ENCODE results near the gene GOLM1.
"Not testable (repeated sequence)": the region's sequence is repeated elsewhere in the genome, so short reads cannot be mapped to it uniquely, and the experiment has no call there.

Gene GOLM1, protein sequence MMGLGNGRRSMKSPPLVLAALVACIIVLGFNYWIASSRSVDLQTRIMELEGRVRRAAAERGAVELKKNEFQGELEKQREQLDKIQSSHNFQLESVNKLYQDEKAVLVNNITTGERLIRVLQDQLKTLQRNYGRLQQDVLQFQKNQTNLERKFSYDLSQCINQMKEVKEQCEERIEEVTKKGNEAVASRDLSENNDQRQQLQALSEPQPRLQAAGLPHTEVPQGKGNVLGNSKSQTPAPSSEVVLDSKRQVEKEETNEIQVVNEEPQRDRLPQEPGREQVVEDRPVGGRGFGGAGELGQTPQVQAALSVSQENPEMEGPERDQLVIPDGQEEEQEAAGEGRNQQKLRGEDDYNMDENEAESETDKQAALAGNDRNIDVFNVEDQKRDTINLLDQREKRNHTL

DNA sequence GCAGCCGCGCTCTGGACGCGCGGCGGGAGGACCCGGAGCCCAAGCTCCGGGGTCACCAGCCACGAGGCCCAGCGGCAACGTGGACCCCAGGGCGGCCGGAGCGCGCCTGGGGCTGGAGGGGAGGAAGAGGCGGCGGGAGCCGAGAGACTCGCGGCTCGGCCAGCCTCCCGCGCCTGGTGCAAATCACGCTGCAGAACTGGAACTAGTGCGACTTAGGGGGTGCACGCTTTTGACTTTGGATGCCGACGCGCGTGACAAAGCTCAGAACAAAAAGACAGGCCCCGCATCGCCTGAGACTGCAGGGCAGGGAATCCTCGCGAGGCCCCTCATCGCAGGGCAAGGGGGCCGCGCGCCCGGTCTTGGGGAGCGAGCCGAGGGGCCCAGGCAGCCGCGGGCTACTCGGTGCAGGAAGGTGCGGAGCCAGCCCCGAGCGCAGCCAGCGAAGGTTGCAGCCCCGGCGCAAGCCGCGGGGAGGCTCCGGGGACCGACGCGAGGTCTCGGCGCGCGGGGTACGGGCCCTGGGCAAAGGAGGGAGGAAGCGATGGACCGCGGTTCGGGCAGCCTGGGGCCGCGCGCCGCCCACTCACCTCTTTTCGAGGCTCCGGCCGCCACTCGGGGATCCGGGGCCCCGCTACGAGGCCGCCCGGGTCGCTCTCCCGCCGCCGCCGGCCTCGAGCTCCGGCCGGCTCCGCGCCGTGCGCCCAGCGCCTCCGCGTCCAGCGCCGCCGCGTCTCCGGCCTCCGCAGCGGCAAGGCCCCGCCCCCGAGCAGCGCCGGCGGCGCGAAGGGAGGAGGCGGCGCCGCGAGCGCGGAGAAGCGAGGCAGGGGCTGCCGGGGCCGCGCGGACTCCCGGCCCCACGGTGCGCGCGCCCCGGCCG, at the start of gene GOLM1:
GOLM1 (minus strand) TSS at position 735 of the 877 bp plus-strand sequence. CDS start 20,238 bp downstream, outside the sequence.
- DNase-seq: no peak

DNA sequence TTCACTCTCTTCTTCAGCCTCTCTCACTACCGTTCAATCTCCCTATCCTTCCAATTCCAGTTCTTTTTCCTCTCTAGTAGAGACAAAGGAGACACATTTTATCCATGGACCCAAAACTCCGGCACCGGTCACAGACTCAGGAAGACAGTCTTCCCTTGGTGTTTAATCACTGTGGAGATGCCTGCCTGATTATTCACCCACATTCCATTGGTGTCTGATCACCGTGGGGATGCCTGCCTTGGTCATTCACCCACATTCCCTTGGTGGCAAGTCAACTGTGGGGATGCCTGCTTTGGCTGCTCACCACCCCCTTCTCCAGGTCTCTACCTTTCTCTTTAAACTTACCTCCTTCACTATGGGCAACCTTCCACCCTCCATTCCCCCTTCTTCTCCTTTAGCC, 47.3 kb upstream of the GOLM1 start:
- DNase-seq: not testable (repeated sequence)

DNA sequence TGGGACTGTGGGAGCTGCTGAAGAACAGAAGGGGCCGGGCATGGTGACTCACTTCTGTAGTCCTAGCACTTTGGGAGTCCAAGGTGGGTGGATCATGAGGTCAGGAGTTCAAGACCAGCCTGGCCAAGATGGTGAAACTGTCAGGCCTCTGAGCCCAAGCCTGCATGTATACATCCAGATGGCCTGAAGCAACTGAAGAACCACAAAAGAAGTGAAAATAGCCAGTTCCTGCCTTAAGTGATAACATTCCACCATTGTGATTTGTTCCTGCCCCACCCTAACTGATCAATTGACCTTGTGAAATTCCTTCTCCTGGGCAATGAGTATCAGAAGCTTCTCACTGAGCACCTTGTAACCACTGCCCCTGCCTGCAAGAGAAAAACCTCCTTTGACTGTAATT, 46.6 kb upstream of the GOLM1 start:
- DNase-seq: not testable (repeated sequence)

DNA sequence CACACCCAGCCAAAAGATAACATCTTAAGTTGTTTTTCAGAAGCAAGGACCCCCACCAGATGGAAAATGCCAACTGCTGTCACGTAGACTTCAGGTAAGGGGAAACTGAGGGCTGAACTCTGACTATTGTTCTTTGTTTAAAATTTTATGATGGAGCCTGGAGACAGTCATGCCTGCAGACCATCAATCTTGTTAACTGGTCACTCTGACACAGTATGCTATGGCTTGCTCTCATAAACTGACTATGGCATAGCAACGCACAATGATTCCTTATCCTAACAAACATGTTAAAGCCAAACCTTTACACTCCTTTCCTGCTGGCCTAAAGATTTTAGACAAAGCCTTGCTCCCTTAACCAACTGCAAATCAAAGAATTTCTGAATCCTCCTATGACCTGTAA, 43.6 kb upstream of the GOLM1 start:
- no peak for DNase-seq

DNA sequence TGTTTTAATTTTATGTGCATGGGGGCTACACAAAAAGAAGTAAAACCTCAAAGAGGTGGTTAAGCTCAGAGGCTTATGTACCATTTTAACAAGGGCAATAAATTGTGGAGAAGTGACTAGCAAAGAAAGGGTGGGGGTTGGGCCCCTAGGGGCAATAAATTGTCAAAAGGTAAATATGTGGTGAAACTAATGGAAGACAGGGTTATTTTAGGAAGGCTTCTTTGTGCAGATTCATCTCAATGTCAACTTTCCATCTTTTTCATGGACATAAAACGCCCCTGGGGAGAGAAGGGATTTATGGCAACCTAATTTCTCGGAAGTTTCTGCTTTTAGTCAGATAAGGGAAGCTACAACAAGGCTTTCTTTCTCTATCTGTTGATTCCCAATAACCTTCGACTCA, 42.5 kb upstream of the GOLM1 start:
- no peak for DNase-seq

DNA sequence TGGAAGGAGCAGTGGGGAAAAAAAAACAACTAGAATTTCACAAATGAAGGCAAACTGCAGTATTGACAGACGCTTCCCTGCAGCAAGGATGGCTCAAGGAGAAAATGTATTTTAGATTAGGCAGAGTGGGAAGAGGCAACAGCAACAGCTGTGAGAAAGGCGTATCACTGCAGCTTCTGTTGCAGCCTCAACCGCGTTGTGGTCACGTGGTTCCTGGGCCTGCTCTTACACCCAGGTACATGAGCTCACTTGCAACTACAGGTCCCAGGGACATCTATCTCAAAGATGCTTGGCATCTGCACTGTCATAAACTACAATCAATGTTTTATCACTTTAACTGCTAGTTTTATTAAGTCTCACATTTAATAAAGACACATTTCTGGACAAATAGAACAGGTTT, 36.0 kb upstream of the GOLM1 start:
- DNase-seq: no peak

DNA sequence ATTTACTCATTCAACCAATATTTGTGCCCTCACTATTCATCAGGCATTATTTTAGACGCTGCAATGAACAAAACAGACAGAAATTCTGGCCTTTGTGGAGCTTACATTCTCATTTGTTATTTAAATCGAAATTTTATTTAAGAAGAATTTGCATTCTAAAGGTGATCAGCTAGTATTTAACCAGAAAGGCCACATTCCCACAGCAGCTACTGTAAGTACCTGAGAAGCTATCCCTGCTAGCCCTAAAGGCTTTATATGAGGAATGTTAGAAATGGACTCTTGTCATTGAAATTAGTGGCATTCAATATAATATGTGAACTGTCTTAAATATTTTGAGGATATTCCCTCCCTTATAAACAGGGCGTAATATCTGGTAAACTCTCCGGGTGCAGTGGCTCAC, 35.0 kb upstream of the GOLM1 start:
- no peak for DNase-seq

DNA sequence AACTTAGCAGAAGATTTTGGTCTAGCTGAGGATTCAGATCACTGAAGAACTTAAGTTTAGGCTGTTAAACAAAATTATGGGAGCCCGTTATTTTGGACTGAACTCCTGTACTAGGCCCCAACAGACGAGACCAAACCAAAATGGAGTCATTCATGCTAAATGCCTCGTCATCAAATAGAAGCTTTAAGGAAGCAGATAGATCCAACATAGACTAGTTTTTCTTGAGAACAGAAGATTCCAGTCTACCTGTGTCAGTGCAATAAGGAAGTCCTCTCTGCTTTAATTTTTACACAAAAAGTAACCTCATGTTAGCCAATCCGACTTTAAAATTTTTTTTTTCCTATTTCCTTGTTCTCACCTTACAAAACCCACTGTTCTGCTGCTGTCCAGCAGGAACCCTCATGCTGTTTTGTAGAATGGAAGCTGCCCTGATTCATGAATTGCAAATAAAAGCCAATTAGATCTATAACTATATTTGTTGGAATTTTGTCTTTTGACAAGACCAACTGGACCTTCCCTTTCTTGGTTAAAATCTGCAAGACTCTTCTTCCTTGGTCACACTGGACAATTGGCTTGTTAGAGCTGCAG, 29.0 kb upstream of the GOLM1 start:
- DNase-seq: no peak

DNA sequence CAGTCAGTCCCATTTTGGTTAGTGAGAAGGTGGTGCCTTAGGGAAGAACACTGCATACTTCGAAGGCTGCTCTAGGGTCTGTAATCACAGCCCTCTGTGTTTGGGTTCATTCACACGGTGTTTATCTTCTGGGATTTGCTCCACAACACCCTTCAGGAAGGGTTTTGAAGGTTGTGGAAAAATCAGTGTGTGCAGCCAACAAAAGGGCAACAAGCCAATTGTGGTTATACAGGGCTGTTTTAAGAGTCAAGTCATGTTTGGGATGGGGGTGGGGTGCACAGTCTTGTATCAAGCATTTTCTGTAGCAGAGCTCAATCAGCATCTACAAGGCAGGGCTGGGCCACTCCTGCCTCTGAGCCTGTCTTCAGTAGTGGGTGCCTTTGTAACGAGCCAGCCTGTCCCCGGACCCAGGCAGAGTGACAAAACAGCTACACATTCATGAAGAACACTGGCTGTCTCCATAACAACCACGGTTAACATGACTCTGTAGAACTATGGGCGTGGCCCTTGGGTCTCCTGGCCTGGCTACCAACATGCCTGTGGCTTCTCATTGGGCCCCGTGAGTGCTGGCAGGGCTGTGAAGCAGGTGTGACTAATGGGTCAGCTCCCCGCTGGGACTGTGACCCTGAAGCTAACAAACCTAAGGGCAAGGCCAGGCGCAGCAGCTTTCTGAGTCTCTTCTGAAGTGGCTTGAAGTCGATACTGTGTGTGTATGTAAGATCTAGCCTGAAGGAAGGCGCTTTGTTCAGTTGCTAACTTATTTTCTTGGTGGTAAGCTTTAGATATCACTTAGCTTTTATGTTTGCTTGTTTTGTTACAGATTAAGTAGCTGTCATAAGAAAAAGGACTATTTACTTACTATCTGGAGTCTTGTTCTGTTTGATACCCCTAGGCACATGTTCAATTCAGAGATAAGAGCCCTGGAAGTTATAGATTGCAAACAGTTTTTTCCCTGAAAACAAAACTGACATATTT, 27.9 kb upstream of the GOLM1 start:
- DNase-seq: peak; percentile 31

DNA sequence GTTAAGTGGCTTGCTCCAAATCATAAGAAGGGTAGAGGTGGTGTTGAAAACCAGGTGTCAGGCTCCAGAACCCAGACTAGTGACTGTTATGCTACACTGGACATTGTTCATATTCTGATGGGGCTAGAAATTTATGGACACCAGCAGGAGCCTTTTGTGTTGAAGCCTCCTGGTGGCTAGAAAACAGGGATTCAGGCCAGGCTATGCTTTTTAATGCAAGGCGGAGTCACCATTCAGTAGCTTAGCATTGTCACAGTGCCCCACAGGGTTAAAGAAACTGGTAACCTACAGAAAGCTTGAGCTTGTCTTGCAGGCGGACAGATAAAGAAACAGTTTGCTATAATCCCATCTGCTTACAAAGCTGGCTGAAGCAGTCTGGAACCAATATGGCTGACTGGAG, 23.0 kb upstream of the GOLM1 start:
- DNase-seq: no peak

DNA sequence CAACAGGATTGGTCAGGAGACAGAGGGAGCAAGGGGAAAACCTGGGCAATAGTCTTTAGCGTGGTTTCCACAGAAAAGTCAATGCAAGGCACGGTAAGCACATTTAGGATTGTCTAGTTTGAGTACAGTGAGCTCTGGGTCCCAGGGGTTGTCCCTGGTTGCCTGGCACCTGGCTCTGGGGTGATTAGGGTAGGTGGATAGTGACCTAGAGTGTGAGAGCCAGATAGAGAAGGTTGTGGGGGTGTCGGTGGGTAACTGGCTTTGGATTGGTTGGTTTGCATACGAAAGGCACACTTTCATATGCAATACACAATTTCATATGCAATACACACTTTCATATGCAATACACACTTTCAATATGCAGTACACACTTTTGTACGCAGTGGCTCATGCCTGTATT, 20.1 kb upstream of the GOLM1 start:
- DNase-seq: no peak

DNA sequence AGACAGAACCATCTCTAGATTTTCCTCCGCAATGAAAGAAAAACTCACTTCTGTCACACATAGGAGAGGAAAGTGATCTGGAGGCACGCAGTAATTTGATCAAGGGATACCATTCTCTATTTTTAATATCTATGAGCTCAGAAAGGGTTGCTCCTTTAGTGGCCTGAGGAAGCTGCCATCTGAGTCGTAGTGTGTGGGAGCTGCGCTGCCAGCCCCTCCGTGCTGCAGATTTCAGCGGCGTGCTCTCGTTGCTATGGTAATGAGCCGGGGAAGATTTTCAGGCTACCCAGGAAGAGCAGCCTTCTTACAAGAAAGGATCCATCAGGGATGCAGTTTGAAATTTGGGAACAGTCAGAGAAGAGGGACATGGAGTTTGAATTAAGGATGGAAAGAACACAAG, 17.1 kb upstream of the GOLM1 start:
- no peak for DNase-seq

DNA sequence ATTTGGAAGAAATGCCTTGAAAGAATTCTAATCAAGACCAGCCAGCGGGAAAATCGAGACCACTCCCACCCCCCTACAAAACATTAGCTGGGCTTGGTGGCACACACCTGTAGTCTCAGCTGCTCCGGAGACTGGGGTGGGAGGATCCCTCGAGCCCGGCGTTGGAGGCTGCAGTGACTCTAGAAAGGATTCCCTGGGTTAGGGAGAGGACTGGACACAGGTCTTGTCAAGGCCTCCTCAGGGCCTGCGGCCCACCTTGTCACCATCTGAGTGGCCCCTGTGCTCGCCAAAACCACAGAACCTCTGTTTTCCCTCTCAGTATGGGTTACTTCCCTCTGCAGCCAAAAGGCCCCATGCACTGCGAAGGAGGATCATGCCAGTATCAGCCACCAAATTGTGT, 16.5 kb upstream of the GOLM1 start:
- no peak for DNase-seq

DNA sequence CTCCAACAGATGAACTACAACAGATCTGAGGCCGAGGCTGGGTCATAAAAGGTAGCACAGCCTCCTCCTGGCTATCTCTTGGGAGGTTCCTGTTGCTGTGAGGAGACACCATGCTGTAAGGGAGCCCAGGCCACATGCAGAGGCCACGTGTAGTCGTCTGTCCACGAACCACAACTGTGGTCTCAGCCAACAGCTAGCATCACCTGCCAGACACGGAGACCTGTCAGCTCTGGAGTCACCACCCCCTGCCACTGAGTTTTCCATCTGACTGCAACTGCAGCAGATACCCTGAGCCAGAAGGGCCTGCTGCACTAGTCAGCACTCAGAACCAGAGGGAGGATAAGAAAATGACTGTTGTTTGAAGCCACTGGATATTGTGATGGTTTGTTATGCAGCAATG, 12.7 kb upstream of the GOLM1 start:
- no peak for DNase-seq

DNA sequence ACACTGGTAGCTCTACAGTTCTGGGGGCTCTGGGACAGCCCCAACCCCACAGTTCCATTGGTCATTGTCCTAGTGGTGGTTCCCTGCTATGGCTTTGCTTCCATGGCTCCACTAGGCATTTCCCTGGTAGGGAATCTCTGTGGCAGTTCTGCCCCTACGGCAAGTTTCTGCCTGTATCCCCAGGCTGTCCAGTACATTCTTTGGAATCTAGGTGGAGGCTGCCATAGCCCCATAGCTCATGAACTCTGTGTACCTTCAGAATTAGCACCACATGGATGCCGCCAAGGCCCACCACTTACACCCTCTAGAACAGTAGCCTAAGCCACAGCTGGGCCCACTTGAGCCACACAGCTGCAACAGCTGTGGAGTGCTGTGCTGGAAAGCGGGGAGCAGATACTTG, 3.3 kb upstream of the GOLM1 start:
- DNase-seq: no peak

DNA sequence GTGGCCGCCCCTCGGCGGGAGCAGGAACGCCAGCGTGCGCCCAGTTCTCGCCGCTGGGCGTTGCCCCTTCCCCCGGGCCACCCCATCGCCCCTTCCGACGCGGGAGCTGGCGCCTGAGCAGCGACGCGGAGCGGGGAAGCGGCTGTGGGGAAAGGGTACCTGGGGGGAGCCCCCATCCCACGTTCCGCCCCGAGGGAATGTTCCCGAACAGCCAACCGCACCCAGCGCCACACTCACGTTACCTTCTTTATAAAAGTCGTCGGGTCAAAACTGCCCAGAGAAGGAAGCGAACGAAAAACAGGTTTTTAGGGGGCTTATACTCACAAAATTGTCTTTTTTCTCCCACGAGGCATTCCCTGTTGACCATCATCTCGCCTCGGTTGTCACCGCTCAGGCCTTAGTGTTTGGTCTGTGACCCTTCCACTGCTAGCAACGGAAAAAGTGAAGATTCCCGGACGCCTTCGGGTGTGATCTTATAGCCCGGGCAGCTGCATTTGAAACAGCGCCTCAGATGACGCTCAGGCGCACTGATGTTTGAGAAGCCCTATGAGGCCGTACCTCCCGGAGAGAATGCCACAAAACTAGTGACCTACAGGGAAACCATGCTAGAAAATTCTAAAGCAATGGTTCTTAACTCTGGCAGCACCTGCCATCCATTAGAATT, 475 bp upstream of the GOLM1 start:
- peak; percentile 61 for DNase-seq

DNA sequence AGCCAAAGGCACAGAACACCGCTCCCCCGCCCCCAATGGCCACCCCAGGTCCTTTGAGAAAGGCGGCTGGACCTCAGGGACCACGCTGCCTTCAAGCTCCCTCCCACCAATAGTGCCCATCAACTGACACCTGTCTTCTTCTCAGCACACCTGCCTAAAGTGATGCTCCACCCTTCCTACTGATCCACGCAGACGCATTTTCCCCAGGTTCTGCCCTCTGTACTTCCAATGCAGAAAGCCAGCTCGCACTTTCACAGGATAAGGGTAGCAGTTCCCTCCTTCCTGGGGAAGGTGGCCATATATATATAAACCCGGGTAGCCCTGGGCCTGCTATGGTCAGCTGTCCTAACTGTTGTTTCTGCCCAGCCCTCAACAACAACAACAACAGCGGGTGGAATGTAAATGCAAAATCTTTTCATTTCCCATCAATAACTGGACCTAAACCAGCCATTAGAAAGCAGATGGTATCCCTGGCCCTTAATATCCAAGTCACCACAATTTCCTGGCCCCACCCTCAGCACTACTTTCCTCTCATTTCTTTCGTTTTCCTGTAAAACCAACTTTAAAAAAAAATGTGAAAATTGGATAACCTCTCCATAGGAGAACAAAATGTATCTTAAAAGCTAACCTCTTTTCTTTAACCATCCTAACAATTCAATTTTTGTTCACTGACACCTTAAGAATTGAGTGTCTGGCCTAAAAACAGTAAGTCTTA, 1.7 kb downstream of the GOLM1 start:
- no peak for DNase-seq

DNA sequence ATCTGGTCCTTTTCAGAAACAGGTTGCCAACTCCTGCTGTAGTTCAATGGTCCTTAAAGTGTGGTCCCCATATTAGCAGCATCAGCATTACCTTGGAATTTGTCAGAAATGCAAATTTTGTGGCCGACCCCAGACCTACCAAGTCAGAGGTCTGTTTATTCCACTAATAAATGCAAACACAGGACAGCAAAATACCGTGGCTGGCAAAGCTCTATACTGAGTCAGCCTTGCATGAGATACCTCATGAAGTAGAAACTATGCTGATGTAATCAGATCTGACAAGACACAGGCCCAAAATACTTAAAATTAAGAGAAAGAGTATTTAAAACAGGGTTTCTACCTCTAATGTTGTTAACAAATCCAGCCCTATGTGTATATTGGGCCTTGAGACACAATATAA, 3.0 kb downstream of the GOLM1 start:
- DNase-seq: no peak

DNA sequence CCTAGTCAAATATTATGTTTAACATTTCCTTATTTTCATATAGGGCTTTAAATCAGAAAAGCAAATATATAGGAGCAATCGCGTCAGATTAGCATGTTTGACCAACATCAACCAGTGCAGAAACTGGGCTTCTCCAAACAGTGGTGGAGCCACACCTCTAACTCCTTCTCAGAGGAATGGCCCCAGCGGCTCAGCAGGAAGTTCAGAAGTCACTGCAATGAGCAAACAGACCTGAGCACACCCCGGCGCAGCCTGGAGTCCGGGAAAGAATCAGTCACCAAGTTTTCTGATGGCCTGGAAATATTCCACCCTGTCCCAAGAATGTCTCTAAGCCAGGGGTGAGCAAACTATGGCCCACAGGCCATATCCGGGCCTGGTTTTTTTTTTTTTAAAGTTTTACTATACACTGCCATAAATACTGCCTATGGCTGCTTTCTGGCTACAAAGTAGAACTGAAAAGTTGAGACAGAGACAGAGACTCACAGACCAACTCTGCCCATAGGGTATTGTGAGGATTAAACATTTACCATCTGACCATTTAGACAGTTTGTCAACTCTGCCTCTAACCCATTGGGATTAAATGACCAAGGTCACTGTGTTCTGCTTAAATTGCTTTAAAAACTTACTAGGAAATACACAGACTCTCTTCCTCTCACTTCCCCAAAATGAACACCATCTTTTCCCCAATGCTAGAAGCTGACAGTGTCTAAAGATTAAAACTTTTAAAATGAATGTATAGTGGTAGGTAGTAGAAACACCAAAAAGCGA, 5.4 kb downstream of the GOLM1 start:
- DNase-seq: no peak

DNA sequence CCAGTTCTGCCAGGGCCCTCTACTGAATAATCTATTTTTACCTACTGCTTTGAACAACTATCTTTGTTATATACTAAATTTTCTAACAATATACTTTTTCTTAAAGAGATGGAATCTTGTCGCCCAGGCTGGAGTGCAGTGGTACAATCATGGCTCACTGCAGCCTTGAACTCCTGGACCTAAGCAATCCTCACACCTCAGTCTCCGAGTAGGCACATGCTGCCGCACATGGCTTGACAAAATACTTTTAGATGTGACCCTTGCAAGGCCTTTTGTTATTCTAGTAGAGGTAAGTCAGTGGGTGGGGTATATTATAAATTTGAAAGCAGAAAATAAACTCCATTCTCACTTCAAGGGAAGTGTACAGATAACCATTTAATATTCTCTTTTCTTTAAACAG, 7.9 kb downstream of the GOLM1 start:
- DNase-seq: no peak

DNA sequence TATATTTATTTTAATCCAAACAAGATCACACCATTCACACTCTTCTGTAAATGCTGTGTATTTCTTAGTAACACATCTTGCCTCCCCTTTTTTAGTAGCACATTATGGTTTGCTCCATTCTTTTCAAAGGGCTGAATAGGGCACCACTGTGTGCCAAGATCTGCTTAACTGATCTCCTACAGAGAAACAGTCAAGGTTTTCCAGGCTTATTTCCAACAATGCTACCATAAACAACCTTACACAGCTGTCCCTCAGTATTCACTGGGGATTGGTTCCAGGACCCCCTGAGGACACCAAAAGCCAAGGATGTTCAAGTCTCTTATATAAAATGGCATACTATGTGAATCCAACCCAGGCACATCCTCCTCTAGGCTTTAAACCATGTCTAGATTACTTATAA, 16.5 kb downstream of the GOLM1 start:
- no peak for DNase-seq
